Stomach (tissue), 4 donors: ENCODE measurements around the gene MAPRE3.

Source experiments
- CTCF ChIP-seq, 7 experiments: fragments of 450-650 bp in 4 of 7; fragments of 200-600 bp in 3 of 7; sonication (generic) in 3 of 7; IDR thresholded peaks; one replicate each; pipeline ENCODE4 v1.5.1; 2016 to 2019; ENCODE audit warnings: antibody characterized with exemption in 7 of 7, control low read depth in 2 of 7, mild to moderate bottlenecking in 1 of 7
- POLR2A ChIP-seq, 4 donors: fragments of 450-650 bp; IDR thresholded peaks; one replicate each; pipeline ENCODE4 v1.6.1; 2016; ENCODE audit warnings: antibody characterized with exemption in 4 of 4, control low read depth in 2 of 4, mild to moderate bottlenecking in 1 of 4, moderate library complexity in 1 of 4

DNA sequence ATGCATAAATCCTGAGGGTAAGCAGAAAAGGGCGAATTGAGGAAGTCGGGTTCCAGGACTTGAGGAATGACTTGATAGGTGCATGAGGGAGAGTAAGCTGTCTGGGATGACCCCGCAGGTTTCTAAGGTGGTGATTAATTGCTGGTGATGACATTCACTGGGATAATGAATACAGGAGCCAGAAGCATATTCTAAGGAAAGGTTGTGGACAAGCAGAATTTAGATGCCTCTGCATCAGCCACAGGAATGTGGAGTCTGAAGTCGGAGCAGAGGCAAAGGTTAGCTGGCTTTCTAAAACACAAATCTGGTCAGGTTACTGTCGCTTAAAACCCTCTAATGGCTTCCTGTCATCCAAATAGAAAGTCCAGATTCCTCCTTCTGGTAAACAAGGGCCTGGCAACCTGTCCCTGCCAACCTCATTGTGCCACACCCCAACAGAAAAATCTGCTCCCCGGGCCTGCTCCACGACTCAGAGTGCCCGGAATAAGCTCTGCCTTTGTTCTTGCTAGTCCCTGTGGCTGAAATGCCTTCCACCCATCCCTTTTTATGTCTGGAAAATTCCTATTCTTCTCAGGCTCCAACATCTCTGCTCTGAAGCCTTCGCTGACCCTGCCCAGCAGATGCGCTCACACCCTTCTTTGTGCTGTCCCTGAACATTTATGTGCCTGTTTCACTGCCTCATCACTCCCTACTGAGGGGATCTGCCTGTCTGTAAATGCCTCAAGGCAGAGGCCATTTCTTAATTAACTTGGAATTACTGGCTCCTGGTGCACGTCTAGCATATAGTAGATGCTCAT is 51.0 kb downstream of the MAPRE3 start:
- TF ChIP-seq CTCF (IDR thresholded peaks at IDR 0.05) (no peak), POLR2A (IDR thresholded peaks at IDR 0.05) (no peak)
